Neuronal stem cell (in vitro differentiated cells): ENCODE results near the gene ADIPOR2. TPM values are rescaled to one million over a fixed set of nuclear protein-coding genes. Genes with fewer than 3 reads are reported as not detected.
A peak's percentile ranks its signal among the peaks of the same experiment; 100 is the strongest.

ENCODE experiments used
- DNase-seq: peaks from one replicate; pipeline ENCODE4 v3.0.0-alpha.2; 2013; ENCODE audit warnings: low spot score
- H2AFZ ChIP-seq: one replicate; pipeline ENCODE4 v1.6.1; 2013; ENCODE audit warnings: mild to moderate bottlenecking, low read length, inconsistent platforms
- H2AK5ac ChIP-seq: 2 replicates; pipeline ENCODE4 v1.6.1; 2013; ENCODE audit warnings: low read depth, mild to moderate bottlenecking, inconsistent platforms, low read length, moderate library complexity, mixed read lengths
- H2BK120ac ChIP-seq: 2 replicates; pipeline ENCODE4 v1.6.1; 2013; ENCODE audit warnings: low read depth, mild to moderate bottlenecking, inconsistent platforms, low read length, moderate library complexity, mixed read lengths
- H2BK12ac ChIP-seq: one replicate; pipeline ENCODE4 v1.6.1; 2013; ENCODE audit warnings: low read length, inconsistent platforms
- H2BK15ac ChIP-seq: 2 replicates; pipeline ENCODE4 v1.6.1; 2013; ENCODE audit warnings: mild to moderate bottlenecking, low read length, inconsistent platforms, mixed read lengths
- H2BK5ac ChIP-seq: one replicate; pipeline ENCODE4 v1.6.1; 2013; ENCODE audit warnings: inconsistent platforms, mild to moderate bottlenecking, low read length, moderate library complexity
- H3K14ac ChIP-seq: one replicate; pipeline ENCODE4 v1.6.1; 2013; ENCODE audit warnings: low read length, inconsistent platforms
- H3K18ac ChIP-seq: 2 replicates; pipeline ENCODE4 v1.6.1; 2013; ENCODE audit warnings: low read length, inconsistent platforms
- H3K23ac ChIP-seq: 2 replicates; pipeline ENCODE4 v1.6.1; 2013; ENCODE audit warnings: low read depth, mild to moderate bottlenecking, mixed read lengths, low read length, inconsistent platforms; ENCODE audit not compliant: poor library complexity
- H3K27ac ChIP-seq: replicated peaks from 3 replicates; pipeline ENCODE4 v1.5.1; 2013; ENCODE audit warnings: low read length, inconsistent platforms
- H3K27me3 ChIP-seq, 3 experiments: 2 replicates each; pipeline ENCODE4 v1.6.1; 2013; ENCODE audit warnings: low read length in 3 of 3, mild to moderate bottlenecking in 2 of 3, inconsistent platforms in 1 of 3, low read depth in 1 of 3, mixed read lengths in 1 of 3, moderate library complexity in 1 of 3; ENCODE audit not compliant: control insufficient read depth in 3 of 3, insufficient read depth in 3 of 3
- H3K36me3 ChIP-seq, 2 donors: replicated peaks in 1 of 2; 2 replicates each; pipeline ENCODE4 v1.6.1; 2013; ENCODE audit warnings: low read length in 2 of 2; ENCODE audit not compliant: control insufficient read depth in 2 of 2, insufficient read depth in 2 of 2
- H3K4ac ChIP-seq: 2 replicates; pipeline ENCODE4 v1.6.1; 2013; ENCODE audit warnings: inconsistent platforms, mild to moderate bottlenecking, low read length, moderate library complexity
- H3K4me1 ChIP-seq, 2 donors: 1 replicate in 1 of 2; 2 replicates in 1 of 2; pipeline ENCODE4 v1.6.1; 2013; ENCODE audit warnings: low read length in 2 of 2, low read depth in 1 of 2; ENCODE audit not compliant: control insufficient read depth in 2 of 2, insufficient read depth in 1 of 2
- H3K4me2 ChIP-seq: one replicate; pipeline ENCODE4 v1.6.1; 2013; ENCODE audit warnings: mild to moderate bottlenecking, low read length, inconsistent platforms; ENCODE audit not compliant: insufficient read depth, poor library complexity, severe bottlenecking
- H3K4me3 ChIP-seq, 2 donors: 2 replicates each; pipeline ENCODE4 v1.5.1; 2013; ENCODE audit warnings: low read length in 2 of 2, mild to moderate bottlenecking in 2 of 2, inconsistent platforms in 1 of 2, moderate library complexity in 1 of 2
- H3K79me1 ChIP-seq: one replicate; pipeline ENCODE4 v1.6.1; 2013; ENCODE audit warnings: low read depth, mild to moderate bottlenecking, inconsistent platforms, low read length, moderate library complexity
- H3K9ac ChIP-seq: one replicate; pipeline ENCODE4 v1.6.1; 2013; ENCODE audit warnings: mild to moderate bottlenecking, low read depth, low read length, inconsistent platforms; ENCODE audit not compliant: poor library complexity
- H3K9me3 ChIP-seq, 2 donors: replicated peaks in 1 of 2; 2 replicates each; pipeline versions ENCODE3 to v1.6.1; 2013; ENCODE audit warnings: low read length in 2 of 2, mild to moderate bottlenecking in 2 of 2, inconsistent platforms in 1 of 2, low read depth in 1 of 2, mixed read lengths in 1 of 2, moderate library complexity in 1 of 2; ENCODE audit not compliant: control insufficient read depth in 2 of 2, insufficient read depth in 1 of 2
- H4K8ac ChIP-seq: one replicate; pipeline ENCODE4 v1.6.1; 2013; ENCODE audit warnings: low read depth, mild to moderate bottlenecking, inconsistent platforms, low read length, moderate library complexity
- H4K91ac ChIP-seq: one replicate; pipeline ENCODE4 v1.6.1; 2013; ENCODE audit warnings: low read length, low read depth, mild to moderate bottlenecking, inconsistent platforms; ENCODE audit not compliant: poor library complexity
- WGBS, 2 donors: extraction: QIAGEN DNeasy Blood & Tissue Kit; methylation state at CpG; one replicate each; pipeline ENCODE4 v1.1.7; 2013; ENCODE audit warnings: missing lambda C conversion rate in 2 of 2, mixed read lengths in 1 of 2; ENCODE audit not compliant: insufficient read length in 2 of 2, insufficient replicate concordance in 1 of 2; ENCODE audit errors: extremely low coverage in 2 of 2; 5-methylcytosine and 5-hydroxymethylcytosine counted together
- small RNA-seq: library from polyadenylated mRNA; stranded (forward); fragments of <200 nt; extraction: miRNeasy Mini kit (QIAGEN cat#:217004); gene quantifications from one replicate; pipeline ENCODE3, GENCODE V24; 2013; ENCODE audit not compliant: insufficient read depth

ADIPOR2 gene

GRCh38 chr12:1837541-1838204, 146.8 kb downstream of the ADIPOR2 start:
- Histone ChIP-seq H2BK15ac (no peak overlapping the region), H2AFZ (peak overlapping the region; percentile 6), H3K18ac (peak overlapping the region; percentile 84), H3K27me3 (peaks cover 0 to 26% (median 1%) of the 10 kb centered on the region in 3 experiments), H3K4me3 (no peak overlapping the region), H3K23ac (no peak overlapping the region), H2BK12ac (no peak overlapping the region), H3K27ac (no peak overlapping the region), H3K79me1 (no peaks in the 10 kb centered on the region), H3K36me3 (no peaks in the 10 kb centered on the region), H3K4me2 (no peak overlapping the region), H2BK5ac (peak overlapping the region; percentile 56), H3K9me3 (no peaks in the 10 kb centered on the region), H3K4ac (no peak overlapping the region), H4K8ac (no peak overlapping the region), H3K9ac (no peak overlapping the region), H2AK5ac (peak overlapping the region; percentile 71), H3K14ac (no peak overlapping the region), H3K4me1 (peaks cover 10 to 39% of the 10 kb centered on the region in 2 donors), H2BK120ac (no peak overlapping the region), H4K91ac (no peak overlapping the region)
- DNase-seq: no peak
- no CpG with 5 or more reads among the region's 12 CpGs for WGBS, 2 donors

Small RNA genes lying within 50 kb of the gene (small RNA-seq; reads per million reads assigned to genes)
- gene MIR3649: not detected
